HG03439 (cell line): ENCODE data around the gene MDM1.
A peak's percentile ranks its signal among the peaks of the same experiment; 100 is the strongest.

ENCODE experiments used
- ATAC-seq: cut with Tn5 transposase; IDR thresholded peaks from one replicate; pipeline ENCODE4 v1.9.1; 2021; ENCODE audit warnings: mild to moderate bottlenecking, moderate library complexity; ENCODE audit not compliant: unreplicated experiment

Gene MDM1, protein sequence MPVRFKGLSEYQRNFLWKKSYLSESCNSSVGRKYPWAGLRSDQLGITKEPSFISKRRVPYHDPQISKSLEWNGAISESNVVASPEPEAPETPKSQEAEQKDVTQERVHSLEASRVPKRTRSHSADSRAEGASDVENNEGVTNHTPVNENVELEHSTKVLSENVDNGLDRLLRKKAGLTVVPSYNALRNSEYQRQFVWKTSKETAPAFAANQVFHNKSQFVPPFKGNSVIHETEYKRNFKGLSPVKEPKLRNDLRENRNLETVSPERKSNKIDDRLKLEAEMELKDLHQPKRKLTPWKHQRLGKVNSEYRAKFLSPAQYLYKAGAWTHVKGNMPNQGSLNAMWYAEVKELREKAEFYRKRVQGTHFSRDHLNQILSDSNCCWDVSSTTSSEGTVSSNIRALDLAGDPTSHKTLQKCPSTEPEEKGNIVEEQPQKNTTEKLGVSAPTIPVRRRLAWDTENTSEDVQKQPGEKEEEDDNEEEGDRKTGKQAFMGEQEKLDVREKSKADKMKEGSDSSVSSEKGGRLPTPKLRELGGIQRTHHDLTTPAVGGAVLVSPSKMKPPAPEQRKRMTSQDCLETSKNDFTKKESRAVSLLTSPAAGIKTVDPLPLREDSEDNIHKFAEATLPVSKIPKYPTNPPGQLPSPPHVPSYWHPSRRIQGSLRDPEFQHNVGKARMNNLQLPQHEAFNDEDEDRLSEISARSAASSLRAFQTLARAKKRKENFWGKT

DNA sequence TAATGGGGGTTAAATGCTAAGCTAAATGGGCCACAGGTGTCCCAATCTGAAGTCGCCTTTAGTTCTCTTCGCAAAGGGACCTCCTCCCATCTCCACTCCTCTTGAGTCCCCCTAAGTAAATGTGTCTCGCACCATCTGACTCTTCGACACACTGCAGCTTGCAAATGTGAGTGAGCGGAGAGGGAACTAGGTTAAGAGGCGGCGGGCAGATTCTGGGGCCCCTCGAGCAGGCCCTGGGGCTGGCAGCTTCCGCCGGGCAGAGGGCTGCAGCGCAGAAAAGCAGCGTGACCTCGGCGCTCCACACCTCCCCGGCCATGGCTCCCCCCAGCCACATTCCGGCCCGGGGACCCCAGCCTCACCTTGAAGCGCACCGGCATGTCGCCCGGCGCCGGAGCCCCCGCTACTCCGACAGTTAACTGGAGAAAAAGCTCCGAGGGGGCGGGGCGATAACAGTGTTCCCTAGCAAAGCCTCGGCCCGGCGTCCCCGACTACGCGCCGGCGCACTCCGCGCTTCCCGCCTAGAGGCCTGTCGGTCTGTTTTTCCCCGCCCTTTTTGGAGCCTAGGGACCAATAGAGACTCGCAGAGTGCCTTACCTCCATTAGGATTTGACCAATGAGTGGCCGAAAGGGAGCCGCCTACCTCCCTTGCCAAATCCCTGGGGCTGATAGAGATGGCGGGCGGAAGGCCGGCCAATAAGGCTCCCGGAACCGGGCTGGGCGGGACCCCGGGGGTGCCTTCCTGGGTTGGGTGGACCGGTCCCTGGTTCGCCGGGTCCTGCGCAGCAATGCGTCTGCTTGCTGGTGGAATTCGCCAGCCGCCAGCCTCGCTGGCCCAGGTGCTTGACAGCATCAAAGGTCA, at the start of gene MDM1:
TSS of gene MDM1 (minus strand) at position 494 of the 859 bp plus-strand sequence. CDS start at position 377, 117 bp downstream.
- ATAC-seq, result peak; percentile 98

DNA sequence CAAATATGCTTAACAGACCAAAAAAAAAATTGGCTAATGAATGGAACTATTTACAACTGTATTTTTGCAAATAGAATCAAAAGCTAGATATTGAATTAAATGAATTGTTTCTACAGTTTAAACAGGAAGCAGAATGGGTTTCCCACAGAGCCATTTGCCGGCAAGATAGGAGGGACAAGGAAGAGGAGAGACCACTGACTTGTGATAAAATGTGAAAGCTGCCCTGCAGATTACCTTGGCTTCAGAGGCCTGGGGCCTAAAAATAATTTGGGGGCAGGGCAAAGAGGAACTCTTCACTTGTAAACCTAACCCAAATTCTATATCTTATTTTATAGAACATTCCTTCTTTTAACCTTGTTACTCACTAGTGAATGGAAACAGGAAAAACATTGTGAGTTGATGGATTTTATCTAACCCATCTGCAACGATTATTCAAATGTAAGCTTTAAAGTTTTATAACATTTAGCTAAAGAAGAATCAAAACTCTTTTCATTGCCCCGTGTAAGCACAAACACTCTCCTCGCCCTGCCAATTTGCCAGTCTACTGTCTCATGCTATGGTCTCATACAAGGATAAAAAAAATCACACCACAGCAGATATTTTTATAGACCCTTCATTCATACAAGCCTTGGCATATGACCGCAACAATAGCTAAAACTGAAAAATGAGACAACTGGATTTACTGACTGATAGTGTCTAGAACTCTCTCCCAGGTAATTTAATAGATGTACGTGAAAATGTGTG, 49.5 kb upstream of the MDM1 start:
- no peak for ATAC-seq

DNA sequence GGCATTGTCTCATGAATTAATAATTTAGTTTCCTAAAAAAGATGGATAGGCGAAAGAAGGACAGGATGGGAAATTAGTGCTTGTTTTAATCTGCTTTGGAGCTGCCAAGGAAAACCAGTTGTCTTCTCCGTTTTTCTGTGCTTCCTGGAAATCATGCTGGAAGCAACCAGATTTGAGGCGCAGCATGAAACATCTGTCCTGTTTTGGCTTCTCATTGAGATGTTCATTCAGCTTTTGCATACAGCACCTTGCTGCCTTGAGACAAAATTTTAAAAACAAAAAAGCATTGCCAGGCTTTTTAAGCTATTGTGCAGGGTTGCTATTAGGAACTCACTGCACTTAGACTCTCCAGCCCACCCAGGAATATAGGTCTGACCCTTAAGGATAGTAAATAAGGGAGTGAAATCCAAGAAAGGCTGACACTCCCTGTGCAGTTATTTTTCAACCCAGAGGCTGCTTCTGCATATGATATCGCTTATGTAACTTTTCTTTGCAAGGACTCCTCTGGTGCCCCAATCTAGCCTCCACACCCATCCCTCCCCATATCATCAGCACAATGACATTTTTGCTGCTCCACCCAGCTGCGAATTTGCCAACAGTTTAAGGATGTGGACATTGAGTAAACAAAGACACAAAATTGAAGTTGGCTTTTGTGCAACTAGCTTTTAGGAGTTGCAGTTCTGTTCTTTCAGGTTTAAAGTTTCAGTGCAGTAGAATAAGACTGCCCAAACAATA, 46.9 kb upstream of the MDM1 start:
- ATAC-seq, result no peak

DNA sequence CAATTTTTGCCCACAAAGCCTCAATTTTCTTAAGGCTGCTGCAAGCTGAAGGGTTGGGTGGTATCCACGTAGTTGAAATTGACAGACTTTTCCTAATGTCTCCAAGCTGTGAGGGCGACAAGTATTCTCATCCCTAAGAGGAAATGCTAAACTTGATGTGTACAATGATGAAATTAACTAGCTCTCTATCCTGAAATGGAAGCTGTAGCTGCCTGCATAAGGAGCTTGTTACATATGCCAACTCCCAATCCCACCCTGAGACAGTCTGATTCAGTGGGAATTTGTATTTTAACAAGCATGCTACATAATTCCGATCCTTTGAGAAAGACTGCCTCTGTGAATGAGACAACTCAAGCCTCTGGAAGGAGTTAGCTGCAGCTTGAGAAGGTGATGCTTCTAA, 45.7 kb upstream of the MDM1 start:
- ATAC-seq, result no peak

DNA sequence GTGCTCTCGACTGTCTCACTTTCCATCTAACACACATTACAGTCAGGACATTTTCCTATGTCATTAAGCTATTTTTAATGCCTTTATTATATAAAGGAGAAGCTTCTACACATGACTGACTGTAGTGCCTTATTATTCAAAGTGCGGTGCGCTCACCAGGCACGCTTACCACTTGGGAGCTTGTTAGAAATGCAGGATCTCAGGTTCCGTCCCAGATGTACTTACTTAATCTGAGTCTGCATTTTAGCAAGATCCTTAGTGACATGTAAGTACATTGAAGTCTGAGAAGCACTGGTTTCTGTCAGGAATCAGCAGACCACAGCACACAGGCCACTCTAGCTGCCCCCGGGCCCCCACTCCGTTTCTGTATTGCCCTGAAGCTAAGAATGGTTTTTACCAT, 44.7 kb upstream of the MDM1 start:
- ATAC-seq, result no peak

DNA sequence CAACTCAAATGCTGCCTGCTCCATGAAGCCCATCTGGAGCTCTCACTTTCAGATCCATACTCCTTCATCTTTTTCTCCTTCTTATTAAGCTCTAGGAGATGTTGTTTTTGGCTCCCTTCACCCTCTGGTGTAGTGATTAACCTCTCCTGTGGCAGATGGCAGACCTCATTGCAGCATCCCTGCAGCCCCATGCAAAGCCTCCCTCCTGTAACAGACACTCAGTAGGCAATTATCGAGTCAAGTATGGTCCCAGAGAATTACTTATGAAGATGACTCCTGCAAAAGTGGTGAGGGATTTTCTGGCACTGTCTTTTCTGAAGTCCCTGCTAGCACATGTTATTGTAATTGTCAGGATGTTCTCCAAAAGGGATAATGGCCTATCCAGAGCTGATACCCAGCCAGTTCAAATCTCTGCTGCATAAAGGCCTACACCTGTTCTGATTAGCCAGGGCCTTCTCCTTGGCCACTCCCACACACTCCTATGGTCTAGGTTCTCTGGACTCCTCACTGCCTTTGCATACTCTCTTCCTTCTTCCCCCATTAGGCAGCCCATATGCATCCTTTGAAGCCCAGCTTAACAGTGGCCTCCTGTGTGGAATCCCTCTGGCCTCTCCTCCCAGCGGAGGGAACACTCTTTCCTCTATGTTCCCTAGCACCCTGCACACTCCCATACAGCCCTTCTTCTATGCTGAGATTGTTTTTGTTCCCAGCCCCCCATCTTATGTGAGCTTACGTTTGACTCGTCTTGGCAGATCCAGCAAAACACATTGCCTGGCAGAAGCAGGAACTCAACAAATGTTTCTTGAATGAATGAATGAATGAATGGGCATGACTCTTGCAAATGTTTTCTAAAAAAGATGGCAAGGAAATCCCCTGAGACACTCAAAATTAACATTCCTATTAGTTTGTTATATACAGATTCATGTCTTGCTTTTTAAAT, 43.9 kb upstream of the MDM1 start:
- no peak for ATAC-seq

DNA sequence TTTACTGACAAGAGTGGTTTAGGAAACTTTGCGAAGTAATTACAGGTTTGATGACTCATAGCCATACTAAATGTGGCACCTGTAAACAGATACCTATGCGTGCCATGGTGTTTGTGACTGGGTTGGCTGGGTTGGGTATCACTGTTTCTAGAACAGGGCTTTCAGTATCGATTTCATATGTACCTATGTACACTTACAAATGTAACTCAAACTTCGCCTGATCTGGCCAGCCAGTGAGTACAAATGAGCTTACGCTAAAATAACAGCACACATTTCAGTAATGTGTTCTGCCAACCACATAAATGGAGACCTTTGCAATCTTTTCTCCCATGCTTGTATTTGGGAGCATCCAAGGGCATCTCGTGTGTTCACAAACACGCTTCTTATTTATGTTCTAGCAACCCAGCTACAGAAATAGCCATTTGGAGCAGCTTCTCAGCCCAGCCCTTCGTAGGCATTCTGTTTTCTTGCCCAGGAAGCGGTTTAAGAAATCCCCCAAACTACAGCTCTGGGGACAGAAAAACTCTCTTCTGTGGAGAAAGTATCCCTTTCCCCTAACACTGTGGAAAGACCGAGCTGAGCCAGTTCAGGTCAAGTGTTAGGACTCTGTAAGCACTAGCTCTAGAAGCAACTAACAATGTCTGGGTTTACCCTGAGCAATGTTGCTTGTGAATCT, 42.3 kb upstream of the MDM1 start:
- ATAC-seq, result peak; percentile 96

DNA sequence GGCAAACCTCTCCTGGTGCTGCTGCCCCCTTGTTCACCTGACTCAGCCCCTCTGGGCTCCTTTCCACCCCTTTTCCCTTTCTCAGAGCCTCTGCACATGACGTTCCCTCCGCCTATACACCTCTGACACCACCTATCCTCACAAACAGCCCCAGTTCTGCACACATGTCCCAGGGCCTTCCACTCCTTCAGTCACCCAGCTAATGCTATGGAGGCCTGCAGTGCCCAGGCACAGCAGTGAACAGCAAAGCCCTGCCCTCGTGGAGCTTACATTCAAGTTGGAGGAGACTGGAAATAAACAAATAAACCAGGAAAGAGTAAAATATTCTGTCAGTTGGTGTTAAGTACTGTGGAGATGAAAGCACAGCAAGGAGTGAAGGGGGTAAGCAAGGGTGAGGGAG, 38.5 kb upstream of the MDM1 start:
- ATAC-seq, result no peak

DNA sequence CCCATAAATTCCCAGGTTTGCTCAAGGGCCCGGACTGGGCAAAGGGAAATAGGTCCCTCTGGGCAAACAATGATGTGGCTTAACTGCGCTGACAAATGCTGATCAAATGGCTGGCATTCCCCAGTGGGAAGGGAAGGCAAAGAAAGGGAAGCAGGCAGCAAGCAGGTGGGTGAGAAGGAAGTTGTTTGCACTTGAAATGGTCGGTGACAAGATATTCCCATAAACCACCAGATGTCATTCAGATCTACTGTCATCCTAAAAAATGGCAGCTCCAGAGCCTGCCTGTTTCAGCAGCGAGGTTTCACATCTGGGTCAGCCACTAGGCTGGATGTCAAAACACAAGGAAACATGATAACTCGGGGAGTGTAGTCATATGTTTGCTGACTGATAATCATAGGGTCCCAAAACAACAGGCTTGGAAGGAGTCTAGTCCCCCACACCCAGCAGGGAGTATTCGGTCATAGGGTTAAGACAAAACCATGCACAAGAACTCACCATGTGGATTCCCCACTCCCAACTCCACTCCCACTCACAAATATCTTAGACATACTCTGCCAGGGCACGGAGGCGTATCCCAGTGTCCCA, 37.9 kb upstream of the MDM1 start:
- no peak for ATAC-seq

DNA sequence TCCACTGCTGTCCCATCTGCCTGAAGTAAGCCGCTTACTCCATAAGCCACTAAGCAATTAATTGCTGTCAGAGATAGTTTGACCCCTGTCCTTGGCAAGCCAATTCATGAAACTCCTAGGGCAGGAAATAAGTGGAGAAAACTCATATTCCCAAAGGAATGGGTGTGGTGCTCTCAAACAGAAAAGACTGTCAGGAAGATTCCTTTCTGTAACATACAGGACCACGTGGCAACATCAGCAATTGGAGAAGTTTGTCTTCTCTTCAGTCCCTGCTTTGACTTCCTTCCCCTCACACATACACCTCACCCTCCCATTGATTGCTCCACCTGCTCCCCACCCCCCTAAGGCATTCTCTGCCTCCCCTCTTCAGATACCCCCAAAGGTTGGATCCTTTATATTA, 36.2 kb upstream of the MDM1 start:
- no peak for ATAC-seq

DNA sequence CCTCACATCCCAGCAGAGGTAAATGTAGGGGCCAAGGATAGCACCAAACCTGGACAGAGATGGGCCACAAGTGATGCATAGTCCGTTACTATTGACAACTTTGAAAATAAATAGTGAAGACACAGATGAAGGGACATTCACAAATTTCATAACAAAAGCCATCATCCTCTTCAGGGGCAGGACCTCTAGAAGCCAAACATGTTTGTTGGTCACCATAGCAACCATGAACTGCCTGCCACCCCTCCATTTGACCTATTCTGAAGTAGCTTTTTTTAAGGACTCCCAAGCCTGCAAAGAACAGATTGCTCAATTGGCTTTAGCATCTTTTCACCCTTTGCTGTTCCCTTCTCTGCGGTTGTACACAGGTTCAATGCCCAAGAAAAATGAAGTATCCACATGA, 35.7 kb upstream of the MDM1 start:
- no peak for ATAC-seq

DNA sequence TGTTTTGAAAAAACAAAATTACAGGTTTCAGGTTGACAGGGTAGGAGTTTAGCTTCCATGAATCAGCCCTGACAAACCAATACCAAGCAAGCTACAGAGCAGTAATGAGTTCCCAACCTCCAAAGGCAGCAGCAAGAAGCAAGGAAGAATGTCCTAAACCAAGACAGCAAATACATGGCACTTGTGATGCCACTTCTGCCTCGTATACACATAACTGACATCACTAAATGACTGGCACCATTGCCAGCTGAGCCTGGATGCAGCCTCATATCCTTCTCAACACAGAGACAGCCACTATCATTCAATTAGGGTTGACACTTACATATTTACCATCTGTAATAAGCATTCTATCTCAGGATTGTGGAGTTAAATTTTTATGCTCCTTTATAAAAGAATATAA, 35.0 kb upstream of the MDM1 start:
- no peak for ATAC-seq

DNA sequence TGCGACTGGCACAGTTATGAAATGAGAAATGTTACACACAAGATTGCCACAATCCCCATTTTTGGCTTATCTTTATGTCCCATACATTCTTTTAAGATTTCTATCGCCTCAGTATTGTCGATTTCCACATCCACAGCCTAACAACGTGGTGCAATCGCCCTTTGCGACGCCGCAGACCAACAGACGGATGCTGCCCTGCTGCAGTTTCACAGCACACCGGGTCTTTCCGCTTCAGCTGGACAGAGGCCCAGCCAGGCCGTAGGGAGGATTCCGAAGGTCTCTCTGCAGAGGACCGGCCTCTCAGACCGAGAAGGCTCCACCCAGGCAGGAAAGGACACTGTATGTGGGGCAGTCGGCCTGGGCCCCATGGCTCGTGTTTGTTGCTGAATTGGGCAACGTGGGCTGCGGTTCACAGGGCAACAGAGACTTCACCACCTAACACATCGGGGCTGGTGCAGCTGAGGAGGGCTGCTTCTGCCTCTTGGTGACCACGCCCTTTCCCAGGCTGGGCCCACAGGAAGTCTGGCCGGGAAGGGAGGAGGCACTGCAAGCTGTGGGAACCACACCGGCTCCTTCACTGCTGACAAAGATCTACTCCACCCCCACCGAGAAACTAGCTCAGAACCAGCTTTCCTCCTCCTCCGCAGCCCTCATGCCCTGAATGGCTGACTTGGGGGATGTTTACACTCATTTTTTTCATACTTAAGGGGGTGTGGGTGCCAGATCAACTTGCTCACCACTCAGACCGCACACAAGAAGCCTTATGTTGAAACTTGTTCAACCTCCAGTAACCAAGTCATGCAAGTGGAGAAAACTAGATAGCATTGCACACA, 32.9 kb upstream of the MDM1 start:
- ATAC-seq, result peak; percentile 74

DNA sequence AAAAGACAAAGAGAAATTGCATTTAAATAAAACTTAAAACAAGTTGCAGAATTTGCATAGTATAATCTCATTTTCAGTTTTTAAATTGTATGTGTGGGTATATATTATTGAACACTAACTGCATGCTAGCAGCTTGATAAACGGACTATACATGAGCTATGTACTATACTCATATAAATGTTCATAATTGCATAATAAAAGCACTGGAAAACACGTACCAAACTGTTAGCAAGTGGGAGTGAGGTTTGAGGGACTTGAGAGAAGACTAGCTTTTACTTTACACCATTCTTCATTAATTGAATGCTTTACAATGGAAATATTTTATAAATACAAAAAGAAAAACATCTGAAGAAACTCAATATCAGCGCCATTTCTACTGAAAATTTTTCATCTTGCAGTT, 32.2 kb upstream of the MDM1 start:
- ATAC-seq, result no peak

DNA sequence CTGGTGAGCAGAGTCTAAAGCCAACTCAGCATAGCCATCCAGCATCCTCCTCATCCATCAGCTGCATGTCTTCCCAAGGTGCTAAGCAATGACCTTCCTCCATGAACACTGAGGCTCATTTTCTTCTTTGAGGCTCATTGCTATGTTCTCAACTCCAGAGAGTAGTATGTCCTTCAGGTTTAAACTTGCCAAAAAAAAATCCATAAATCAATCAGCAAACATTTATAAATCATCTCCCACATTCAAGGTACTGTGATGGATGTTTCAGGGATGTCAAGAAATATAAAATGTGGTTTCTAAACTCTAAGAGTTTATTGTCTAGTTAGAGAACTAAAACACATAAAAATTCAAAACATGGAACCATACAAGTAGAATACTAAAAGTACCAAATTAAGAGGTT, 29.8 kb upstream of the MDM1 start:
- no peak for ATAC-seq

DNA sequence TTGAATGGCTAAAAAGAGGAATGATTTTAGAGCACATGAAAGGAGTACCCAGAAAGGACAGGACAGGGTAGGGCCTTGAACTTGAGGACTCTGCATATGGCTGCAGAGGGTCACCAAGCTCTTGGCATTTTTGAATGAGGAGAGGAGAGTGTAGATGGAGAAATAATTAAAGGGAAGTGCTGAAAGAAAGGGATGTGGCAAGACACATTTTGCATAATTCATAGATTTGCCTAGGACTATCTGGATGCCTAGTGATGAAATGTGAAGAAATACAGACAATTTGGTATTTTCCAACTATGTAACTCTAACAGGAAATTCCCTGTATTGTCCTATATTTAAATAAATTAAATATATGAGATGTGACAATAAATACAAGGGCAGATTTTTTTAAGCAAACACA, 27.5 kb upstream of the MDM1 start:
- no peak for ATAC-seq
